GM23338 (cell line): ENCODE data around the gene KRTCAP2. TPM values are rescaled to one million over a fixed set of nuclear protein-coding genes. Genes with fewer than 3 reads are reported as not detected.

Experiments
- ATAC-seq: fragments of 200-7000 bp; cut with Tn5 transposase; 3 replicates; pipeline ENCODE4 v1.9.1; 2020
- DNase-seq: peaks from one replicate; pipeline ENCODE4 v3.0.0-alpha.2; 2015; ENCODE audit warnings: low spot score
- H2AFZ ChIP-seq: fragments of 200-600 bp; sonication (generic); 2 replicates; pipeline ENCODE4 v1.8.0; 2016; ENCODE audit warnings: antibody characterized with exemption, mild to moderate bottlenecking, moderate library complexity
- H3F3A ChIP-seq: fragments of 200-600 bp; sonication (generic); replicated peaks from 2 replicates; pipeline ENCODE4 v1.8.0; 2017; ENCODE audit warnings: antibody characterized with exemption, mixed run types, low read depth
- H3K27ac ChIP-seq: fragments of 200-600 bp; sonication (generic); 2 replicates; pipeline ENCODE4 v1.6.1; 2016; ENCODE audit warnings: low read depth
- H3K27me3 ChIP-seq: fragments of 200-600 bp; sonication (generic); 2 replicates; pipeline ENCODE4 v1.8.0; 2016; ENCODE audit warnings: mild to moderate bottlenecking, mixed run types, moderate library complexity; ENCODE audit not compliant: insufficient read depth
- H3K36me3 ChIP-seq: fragments of 200-600 bp; sonication (generic); 2 replicates; pipeline ENCODE4 v1.8.0; 2016; ENCODE audit warnings: mild to moderate bottlenecking; ENCODE audit not compliant: insufficient read depth
- H3K4me1 ChIP-seq: fragments of 200-600 bp; sonication (generic); 2 replicates; pipeline ENCODE4 v1.8.0; 2016; ENCODE audit warnings: mild to moderate bottlenecking, moderate library complexity; ENCODE audit not compliant: insufficient read depth
- H3K4me2 ChIP-seq: fragments of 200-600 bp; sonication (generic); 2 replicates; pipeline ENCODE4 v1.7.1; 2017; ENCODE audit warnings: mixed run types
- H3K4me3 ChIP-seq: fragments of 200-600 bp; sonication (generic); 2 replicates; pipeline ENCODE4 v1.6.1; 2016; ENCODE audit warnings: mixed run types
- H3K79me2 ChIP-seq: fragments of 200-600 bp; sonication (generic); replicated peaks from 2 replicates; pipeline ENCODE4 v1.8.0; 2017; ENCODE audit warnings: mild to moderate bottlenecking; ENCODE audit not compliant: insufficient read depth
- H3K9me2 ChIP-seq: fragments of 200-600 bp; sonication (generic); 2 replicates; pipeline ENCODE4 v1.8.0; 2017; ENCODE audit not compliant: insufficient read depth
- H4K20me1 ChIP-seq: fragments of 200-600 bp; sonication (generic); replicated peaks from 2 replicates; pipeline ENCODE4 v1.8.0; 2017; ENCODE audit warnings: mild to moderate bottlenecking; ENCODE audit not compliant: insufficient read depth
- H3K27ac Mint-ChIP-seq: 2 replicates; pipeline ENCODE4 v1.8.0; 2020; ENCODE audit warnings: inconsistent platforms, mild to moderate bottlenecking, moderate library complexity, mixed read lengths
- H3K27me3 Mint-ChIP-seq: 3 replicates; pipeline ENCODE4 v1.8.0; 2022; ENCODE audit warnings: low read depth, mild to moderate bottlenecking, moderate library complexity, mixed read lengths, inconsistent platforms; ENCODE audit not compliant: insufficient read depth, poor library complexity
- H3K36me3 Mint-ChIP-seq: 3 replicates; pipeline ENCODE4 v1.8.0; 2021; ENCODE audit warnings: low read depth, mild to moderate bottlenecking, inconsistent platforms, moderate library complexity, mixed read lengths
- H3K4me1 Mint-ChIP-seq: 3 replicates; pipeline ENCODE4 v1.8.0; 2020; ENCODE audit warnings: mild to moderate bottlenecking, inconsistent platforms, mixed read lengths
- H3K4me3 Mint-ChIP-seq: 3 replicates; pipeline ENCODE4 v1.8.0; 2021; ENCODE audit warnings: moderate library complexity, mild to moderate bottlenecking, inconsistent platforms, mixed read lengths
- H3K9me3 Mint-ChIP-seq: 3 replicates; pipeline ENCODE4 v1.8.0; 2020; ENCODE audit warnings: moderate library complexity, mild to moderate bottlenecking, inconsistent platforms, mixed read lengths
- CREB1 ChIP-seq: fragments of 250-450 bp; sonication (Bioruptor Pico); IDR thresholded peaks from 2 replicates; pipeline ENCODE4 v1.5.0; 2020; ENCODE audit warnings: low read depth, mild to moderate bottlenecking, moderate library complexity
- ETS1 ChIP-seq: IDR thresholded peaks from 2 replicates; pipeline ENCODE4 v1.6.1; 2016; ENCODE audit warnings: antibody characterized with exemption
- NANOG ChIP-seq: IDR thresholded peaks from 2 replicates; pipeline ENCODE4 v1.6.1; 2016; ENCODE audit warnings: antibody characterized with exemption, borderline replicate concordance
- REST ChIP-seq: IDR thresholded peaks from one replicate; pipeline ENCODE4 v1.6.1; 2018; ENCODE audit warnings: antibody characterized with exemption; ENCODE audit not compliant: unreplicated experiment
- STAT1 ChIP-seq: IDR thresholded peaks from one replicate; pipeline ENCODE4 v1.6.1; 2016; ENCODE audit warnings: antibody characterized with exemption; ENCODE audit not compliant: unreplicated experiment
- ZNF114 ChIP-seq: fragments of 250-450 bp; sonication (Bioruptor Pico); IDR thresholded peaks from 2 replicates; pipeline ENCODE4 v1.5.0; 2020; ENCODE audit warnings: mild to moderate bottlenecking, moderate library complexity
- ZNF331 ChIP-seq: fragments of 250-450 bp; sonication (Bioruptor Pico); IDR thresholded peaks from 2 replicates; pipeline ENCODE4 v1.5.0; 2020; ENCODE audit warnings: low read depth, mild to moderate bottlenecking, moderate library complexity
- ZNF462 ChIP-seq: fragments of 250-450 bp; sonication (Bioruptor Pico); IDR thresholded peaks from 2 replicates; pipeline ENCODE4 v1.5.0; 2020; ENCODE audit warnings: mild to moderate bottlenecking, moderate library complexity
- polyA plus RNA-seq: library from polyadenylated mRNA; unstranded; fragments of >200 nt; fragmentation: Nextera tagmentation; extraction: Ambion mirVana; gene quantifications from 2 replicates; pipeline ENCODE4 v1.2.1, GENCODE V29; 2016
- total RNA-seq: library from RNA; depleted of rRNA; stranded (reverse); fragments of >200 nt; shearing (Covaris generic); gene quantifications from 2 replicates; pipeline ENCODE4 v1.2.3, GENCODE V29; 2014

Gene KRTCAP2
- total and polyA plus RNA-seq, 2 experiments from 2014 or later: 106 to 579 TPM

GRCh38 chr1:155178441-155179111 is 5.5 kb upstream of the KRTCAP2 start:
- H3K27ac ChIP-seq: no peak overlapping the region
- Mint-ChIP-seq H3K4me1 (peaks cover 17% of the 10 kb centered on the region), H3K27ac (no peak overlapping the region), H3K4me3 (no peak overlapping the region), H3K36me3 (peaks cover 52% of the 10 kb centered on the region), H3K9me3 (no peaks in the 10 kb centered on the region; the same call in 2 of the 3 replicates), H3K27me3 (peaks cover 11% of the 10 kb centered on the region)
- H3K4me1 ChIP-seq: peaks cover 10% of the 10 kb centered on the region; the same call in 1 of the 2 replicates
- peaks cover 11% of the 10 kb centered on the region; the same call in 1 of the 2 replicates for H3F3A ChIP-seq
- no peaks in the 10 kb centered on the region for H4K20me1 ChIP-seq
- H3K79me2 ChIP-seq: 0 out of 2 replicates have a peak, but pooled peaks cover 3% of the 10 kb centered on the region
- no peak overlapping the region for H3K4me2 ChIP-seq
- DNase-seq (no peak), ATAC-seq (no peak)
- no peak for TF ChIP-seq REST
- TF ChIP-seq ZNF331 (CRISPR knock-in tag): no peak
- TF ChIP-seq CREB1 (CRISPR knock-in tag): no peak
- TF ChIP-seq NANOG: no peak
- no peak for TF ChIP-seq ZNF114 (CRISPR knock-in tag)
- no peaks in the 10 kb centered on the region for H3K27me3 ChIP-seq
- peaks cover 20% of the 10 kb centered on the region; the same call in 1 of the 2 replicates for H3K36me3 ChIP-seq
- no peaks in the 10 kb centered on the region for H3K9me2 ChIP-seq
- no peak overlapping the region for H2AFZ ChIP-seq
- no peak overlapping the region for H3K4me3 ChIP-seq

DNA sequence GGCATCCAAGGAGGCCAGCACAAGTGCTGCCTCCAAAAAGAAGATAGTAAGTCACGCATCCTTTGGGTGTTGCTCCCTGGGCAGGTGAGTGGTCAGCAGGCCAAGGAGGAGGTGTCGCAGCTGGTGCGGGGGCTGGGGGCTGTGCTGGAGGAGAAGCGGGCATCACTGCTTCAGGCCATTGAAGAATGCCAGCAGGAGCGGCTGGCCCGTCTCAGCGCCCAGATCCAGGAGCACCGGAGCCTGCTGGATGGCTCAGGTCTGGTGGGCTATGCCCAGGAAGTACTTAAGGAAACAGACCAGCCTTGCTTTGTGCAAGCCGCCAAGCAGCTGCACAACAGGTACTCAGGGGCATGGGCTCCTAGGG is 4.8 kb upstream of the KRTCAP2 start:
- peaks cover 4% of the 10 kb centered on the region; the same call in 2 of the 3 replicates for H3K9me3 Mint-ChIP-seq
- H3K4me1 ChIP-seq: peaks cover 10% of the 10 kb centered on the region; the same call in 1 of the 2 replicates
- no peak overlapping the region for H2AFZ ChIP-seq
- no peak overlapping the region for H3K4me3 ChIP-seq
- H3K27ac ChIP-seq: no peak overlapping the region
- H3K27me3 Mint-ChIP-seq: peaks cover 18% of the 10 kb centered on the region
- no peak for DNase-seq
- no peak overlapping the region for H3K4me3 Mint-ChIP-seq
- peaks cover 17% of the 10 kb centered on the region for H3K4me1 Mint-ChIP-seq
- H4K20me1 ChIP-seq: no peaks in the 10 kb centered on the region
- H3K9me2 ChIP-seq: no peaks in the 10 kb centered on the region
- peaks cover 20% of the 10 kb centered on the region; the same call in 1 of the 2 replicates for H3K36me3 ChIP-seq
- no peaks in the 10 kb centered on the region for H3K27me3 ChIP-seq
- H3K36me3 Mint-ChIP-seq: peaks cover 49% of the 10 kb centered on the region
- no peak overlapping the region for H3K4me2 ChIP-seq
- 0 out of 2 replicates have a peak, but pooled peaks cover 3% of the 10 kb centered on the region for H3K79me2 ChIP-seq
- no peak for ATAC-seq
- H3K27ac Mint-ChIP-seq: no peak overlapping the region
- peaks cover 11% of the 10 kb centered on the region for H3F3A ChIP-seq
- TF ChIP-seq NANOG (no peak), STAT1 (no peak), ZNF462 (CRISPR knock-in tag) (no peak), ETS1 (no peak)
